Neutrophil (primary cell): Measurements from ENCODE around the gene TRNP1.

Experiments
- H3K27ac ChIP-seq: fragments of 200-600 bp; sonication (generic); 2 replicates; pipeline ENCODE4 v1.5.1; 2016; ENCODE audit warnings: mild to moderate bottlenecking, moderate library complexity
- H3K27me3 ChIP-seq: fragments of 200-600 bp; sonication (generic); 2 replicates; pipeline ENCODE4 v1.6.0; 2016; ENCODE audit warnings: mild to moderate bottlenecking
- H3K36me3 ChIP-seq: fragments of 200-600 bp; sonication (generic); 2 replicates; pipeline ENCODE4 v1.5.1; 2017
- H3K4me1 ChIP-seq, 2 experiments: fragments of 200-600 bp in 1 of 2; sonication (generic) in 1 of 2; 1 replicate in 1 of 2; 2 replicates in 1 of 2; pipeline versions ENCODE4 v1.5.1 to v1.6.1; 2013 to 2016; ENCODE audit warnings: low read depth in 1 of 2, low read length in 1 of 2, mild to moderate bottlenecking in 1 of 2, moderate library complexity in 1 of 2; ENCODE audit not compliant: control insufficient read depth in 1 of 2, insufficient read depth in 1 of 2
- H3K4me3 ChIP-seq, 2 experiments: fragments of 200-600 bp in 1 of 2; sonication (generic) in 1 of 2; 1 replicate in 1 of 2; 2 replicates in 1 of 2; pipeline ENCODE4 v1.5.1; 2013 to 2016; ENCODE audit warnings: low read depth in 1 of 2, low read length in 1 of 2, mild to moderate bottlenecking in 1 of 2, moderate library complexity in 1 of 2
- H3K9me3 ChIP-seq: fragments of 200-600 bp; sonication (generic); 2 replicates; pipeline ENCODE4 v1.5.1; 2016
- TF ChIP-seq, protein P1 (sequence below): fragments of 200-600 bp; sonication (generic); IDR thresholded peaks from 2 replicates; pipeline ENCODE4 v1.5.1; 2016; ENCODE audit warnings: antibody characterized with exemption

Gene TRNP1

DNA sequence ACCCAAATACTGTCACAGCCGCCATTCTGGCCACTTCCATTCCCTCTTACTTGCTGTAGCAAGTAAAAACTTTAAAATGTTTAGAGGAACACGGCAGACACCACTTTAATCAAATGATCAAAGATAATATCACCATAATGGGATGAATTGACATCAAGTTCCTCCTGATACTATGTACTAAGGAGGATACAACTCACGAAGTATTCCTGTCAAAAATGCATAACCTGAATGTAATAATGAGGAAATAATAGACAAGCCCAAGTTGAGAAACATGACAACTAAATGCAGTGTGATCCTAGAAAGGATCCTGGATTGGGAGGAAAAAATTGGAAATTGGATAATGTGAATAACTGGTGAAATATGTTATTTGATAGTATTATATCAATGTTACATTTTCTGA, 37.2 kb upstream of the TRNP1 start:
- Histone ChIP-seq H3K4me1 (peaks cover 11 to 13% of the 10 kb centered on the region in 2 experiments), H3K36me3 (no peaks in the 10 kb centered on the region), H3K9me3 (no peaks in the 10 kb centered on the region), H3K27me3 (peaks cover 71% of the 10 kb centered on the region), H3K27ac (no peak overlapping the region), H3K4me3 (no peak overlapping the region)
- TF ChIP-seq, protein P1, sequence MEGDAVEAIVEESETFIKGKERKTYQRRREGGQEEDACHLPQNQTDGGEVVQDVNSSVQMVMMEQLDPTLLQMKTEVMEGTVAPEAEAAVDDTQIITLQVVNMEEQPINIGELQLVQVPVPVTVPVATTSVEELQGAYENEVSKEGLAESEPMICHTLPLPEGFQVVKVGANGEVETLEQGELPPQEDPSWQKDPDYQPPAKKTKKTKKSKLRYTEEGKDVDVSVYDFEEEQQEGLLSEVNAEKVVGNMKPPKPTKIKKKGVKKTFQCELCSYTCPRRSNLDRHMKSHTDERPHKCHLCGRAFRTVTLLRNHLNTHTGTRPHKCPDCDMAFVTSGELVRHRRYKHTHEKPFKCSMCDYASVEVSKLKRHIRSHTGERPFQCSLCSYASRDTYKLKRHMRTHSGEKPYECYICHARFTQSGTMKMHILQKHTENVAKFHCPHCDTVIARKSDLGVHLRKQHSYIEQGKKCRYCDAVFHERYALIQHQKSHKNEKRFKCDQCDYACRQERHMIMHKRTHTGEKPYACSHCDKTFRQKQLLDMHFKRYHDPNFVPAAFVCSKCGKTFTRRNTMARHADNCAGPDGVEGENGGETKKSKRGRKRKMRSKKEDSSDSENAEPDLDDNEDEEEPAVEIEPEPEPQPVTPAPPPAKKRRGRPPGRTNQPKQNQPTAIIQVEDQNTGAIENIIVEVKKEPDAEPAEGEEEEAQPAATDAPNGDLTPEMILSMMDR = no peak

DNA sequence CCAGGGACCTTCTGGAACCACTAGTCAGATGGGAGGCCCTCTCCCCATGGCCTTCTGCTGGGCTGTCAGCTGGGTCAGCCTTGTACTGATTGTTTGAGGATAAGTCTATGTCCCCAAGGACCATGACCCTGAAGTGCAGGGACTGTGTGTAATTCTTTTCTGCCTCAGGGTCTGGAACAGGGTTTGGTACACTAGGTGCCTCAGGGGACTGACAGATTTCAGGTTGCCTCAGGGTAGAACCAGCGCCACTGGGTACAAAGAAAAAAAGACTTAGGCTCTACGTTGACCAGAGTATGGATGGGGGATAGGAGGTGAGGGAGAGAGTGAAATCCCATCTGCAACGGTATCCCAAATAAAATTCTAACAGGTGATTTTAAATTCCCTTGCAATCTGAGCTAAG, 36.2 kb upstream of the TRNP1 start:
- Histone ChIP-seq H3K4me3 (no peak overlapping the region), H3K4me1 (peaks cover 11 to 13% of the 10 kb centered on the region in 2 experiments), H3K27me3 (peaks cover 81% of the 10 kb centered on the region), H3K36me3 (no peaks in the 10 kb centered on the region), H3K27ac (no peak overlapping the region), H3K9me3 (no peaks in the 10 kb centered on the region)
- TF ChIP-seq, protein P1 = no peak

DNA sequence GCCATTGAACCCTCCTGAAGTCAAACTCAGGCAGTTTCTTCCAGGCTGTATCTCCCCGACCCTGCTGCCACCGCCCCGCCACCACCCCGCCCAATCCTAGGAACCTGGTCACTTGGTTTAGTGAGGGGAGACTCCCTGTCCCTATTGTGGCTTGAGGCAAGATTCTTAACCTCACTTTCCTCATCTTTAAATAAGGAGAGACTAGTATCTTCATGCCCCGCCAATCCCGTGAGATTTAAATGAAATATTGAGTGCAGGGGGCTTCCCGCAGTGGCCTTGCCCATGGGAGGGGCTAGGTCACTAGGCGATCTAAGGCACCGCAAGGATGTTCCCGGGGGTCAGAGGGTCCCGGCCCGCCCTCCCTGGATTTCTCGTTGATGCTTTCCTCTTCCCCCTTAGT, 34.2 kb upstream of the TRNP1 start:
- H3K9me3 ChIP-seq = no peaks in the 10 kb centered on the region
- no peak overlapping the region for H3K4me3 ChIP-seq
- H3K27me3 ChIP-seq = peaks cover 94% of the 10 kb centered on the region
- no peak overlapping the region for H3K27ac ChIP-seq
- TF ChIP-seq, protein P1 = no peak
- peaks cover 11 to 13% of the 10 kb centered on the region in 2 experiments for H3K4me1 ChIP-seq
- no peaks in the 10 kb centered on the region for H3K36me3 ChIP-seq

DNA sequence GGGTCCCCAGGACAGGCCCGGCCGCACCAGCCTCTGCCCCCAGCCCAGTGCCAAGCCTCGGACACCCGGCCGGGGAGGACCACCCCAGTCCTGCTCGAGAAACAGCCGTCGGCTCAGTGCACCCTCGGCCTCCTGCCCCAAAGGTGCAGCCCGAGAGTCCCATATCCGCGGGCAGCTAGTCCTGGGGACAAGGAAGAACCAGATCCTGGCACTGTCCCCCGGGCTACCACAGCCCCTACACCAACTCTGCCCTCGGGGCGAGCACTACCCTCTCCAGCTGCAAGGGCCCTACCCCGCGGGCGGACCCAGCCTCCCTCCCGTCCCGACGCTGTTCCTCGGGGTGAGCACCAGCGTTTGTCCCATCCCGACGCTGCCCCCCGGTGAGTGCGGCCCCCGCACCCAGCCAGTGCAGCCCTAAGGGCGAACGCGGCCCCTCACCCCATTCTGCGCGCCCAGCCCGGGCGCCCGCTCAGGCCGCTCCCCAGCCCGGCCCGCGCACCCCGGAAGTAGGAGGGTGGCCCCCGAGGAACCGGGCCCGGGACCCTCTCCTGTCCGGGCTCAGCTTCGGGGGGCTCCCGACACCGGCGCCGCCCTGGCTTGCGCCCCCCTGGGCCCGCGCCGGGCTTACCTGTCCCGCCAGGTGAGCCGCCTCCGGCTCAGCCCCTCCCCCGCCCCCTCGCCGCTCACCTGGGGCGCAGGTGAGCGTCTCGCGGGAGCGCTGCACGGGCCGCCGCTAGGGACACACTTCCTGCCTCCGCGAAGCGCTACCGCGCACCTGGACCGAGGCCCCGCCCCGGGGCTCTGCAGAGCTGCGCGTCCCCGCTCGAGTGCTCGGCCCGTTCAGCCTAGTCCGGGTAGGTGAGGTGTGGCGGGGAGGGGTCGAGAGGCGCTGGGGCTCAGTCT, 33.5 kb upstream of the TRNP1 start, which contains the start of gene KDF1:
TSS of gene KDF1 (minus strand) at position 747 of the 903 bp plus-strand sequence. CDS start 8,088 bp downstream, outside the sequence.
- H3K27ac ChIP-seq = no peak within 1 kb of the TSS
- peaks cover 96% of the 10 kb centered on the region for H3K27me3 ChIP-seq
- TF ChIP-seq, protein P1 = no peak
- no peaks in the 10 kb centered on the region for H3K9me3 ChIP-seq
- H3K4me1 ChIP-seq = peaks cover 11 to 13% of the 10 kb centered on the region in 2 experiments
- peak within 1 kb of the TSS; percentile 25 to 42 for H3K4me3 ChIP-seq
- H3K36me3 ChIP-seq = no peaks in the 10 kb centered on the region

DNA sequence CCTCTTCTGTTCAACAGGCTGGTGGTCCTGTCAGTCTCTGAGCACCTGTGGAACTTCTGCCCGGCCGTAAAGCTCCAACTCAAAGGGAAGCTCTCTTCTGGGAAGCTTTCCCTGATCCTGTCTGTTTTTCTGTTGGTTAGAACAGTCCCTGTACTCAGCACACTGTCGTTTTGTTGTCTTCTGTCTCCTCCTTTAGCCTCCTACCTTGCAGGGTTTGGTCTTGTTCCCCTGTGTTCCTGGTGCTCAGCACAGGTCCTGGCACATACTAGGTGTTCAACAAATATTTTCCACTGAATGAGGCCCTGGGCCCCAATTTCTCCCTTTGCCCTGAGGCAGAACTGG, 32.9 kb upstream of the TRNP1 start:
- Histone ChIP-seq H3K27ac (no peak overlapping the region), H3K9me3 (no peaks in the 10 kb centered on the region), H3K27me3 (peaks cover 92% of the 10 kb centered on the region), H3K36me3 (no peaks in the 10 kb centered on the region), H3K4me3 (peak overlapping the region in 1 of 2 experiments; percentile 25), H3K4me1 (peaks cover 11 to 13% of the 10 kb centered on the region in 2 experiments)
- TF ChIP-seq, protein P1 = no peak
